Natural killer cell (primary cell): ENCODE results near the gene NFIB. TPM values are rescaled to one million over a fixed set of nuclear protein-coding genes. Genes with fewer than 3 reads are reported as not detected.

Experiments used
- ATAC-seq, 3 donors: fragments of 150-1000 bp in 2 of 3; fragments of 200-7000 bp in 1 of 3; cut with Tn5 transposase; 1 replicate in 1 of 3; 2 replicates in 2 of 3; pipeline ENCODE4 v1.10.0; 2021; ENCODE audit warnings: mild to moderate bottlenecking in 2 of 3, moderate library complexity in 2 of 3
- DNase-seq, 2 donors: peaks; one replicate each; pipeline versions ENCODE4 v3.0.0 to v3.0.0-alpha.2; 2013 to 2021; ENCODE audit warnings: mixed read lengths in 1 of 2
- H3K27ac ChIP-seq: one replicate; pipeline ENCODE4 v1.5.1; 2013; ENCODE audit warnings: mild to moderate bottlenecking, low read length
- H3K27me3 ChIP-seq: one replicate; pipeline ENCODE4 v1.6.1; 2013; ENCODE audit warnings: low read length; ENCODE audit not compliant: control insufficient read depth, insufficient read depth
- H3K36me3 ChIP-seq: one replicate; pipeline ENCODE4 v1.6.1; 2013; ENCODE audit warnings: low read length; ENCODE audit not compliant: control insufficient read depth, insufficient read depth
- H3K4me1 ChIP-seq: one replicate; pipeline ENCODE4 v1.6.1; 2013; ENCODE audit warnings: low read length; ENCODE audit not compliant: control insufficient read depth, insufficient read depth
- H3K4me3 ChIP-seq: one replicate; pipeline ENCODE4 v1.5.1; 2013; ENCODE audit warnings: low read length
- H3K9me3 ChIP-seq: one replicate; pipeline ENCODE4 v1.6.1; 2013; ENCODE audit warnings: low read length; ENCODE audit not compliant: control insufficient read depth, insufficient read depth
- H3K27ac Mint-ChIP-seq, 2 donors: one replicate each; pipeline ENCODE4 v1.8.0; 2022; ENCODE audit warnings: mild to moderate bottlenecking in 2 of 2, mixed read lengths in 2 of 2, moderate library complexity in 1 of 2
- H3K27me3 Mint-ChIP-seq, 2 donors: one replicate each; pipeline ENCODE4 v1.8.0; 2022; ENCODE audit warnings: low read depth in 2 of 2, mixed read lengths in 2 of 2
- H3K36me3 Mint-ChIP-seq: one replicate; pipeline ENCODE4 v1.8.0; 2022; ENCODE audit warnings: mixed read lengths
- H3K4me1 Mint-ChIP-seq, 2 donors: one replicate each; pipeline ENCODE4 v1.8.0; 2022; ENCODE audit warnings: mixed read lengths in 2 of 2
- H3K4me3 Mint-ChIP-seq: one replicate; pipeline ENCODE4 v1.8.0; 2022; ENCODE audit warnings: mild to moderate bottlenecking, moderate library complexity, mixed read lengths
- H3K9me3 Mint-ChIP-seq, 2 donors: one replicate each; pipeline ENCODE4 v1.8.0; 2022; ENCODE audit warnings: mixed read lengths in 2 of 2
- WGBS: methylation state at CpG from one replicate; pipeline ENCODE4 v1.1.7; 2013; ENCODE audit warnings: missing lambda C conversion rate; ENCODE audit not compliant: insufficient coverage; 5-methylcytosine and 5-hydroxymethylcytosine counted together
- intact Hi-C: fragments of 100-400 bp; cut with micrococcal nuclease; formaldehyde crosslinking; loops from one replicate; pipeline ENCODE4 v1.14.2; 2022
- total RNA-seq, 4 donors: library from RNA; stranded (reverse); fragments of 120-200 nt in 1 of 4; gene quantifications; one replicate each; pipeline versions ENCODE4 v1.2.3 to v1.2.4, GENCODE V29; 2013 to 2022
- TF ChIP-seq, protein P1 (sequence below): fragments of 200-600 bp; IDR thresholded peaks from one replicate; pipeline ENCODE4 v1.8.0; 2022; ENCODE audit warnings: antibody characterized with exemption

Gene NFIB
- total RNA-seq, 3 donors from 2014 or later (not counting 1 experiment from before 2014, with no cell fraction given) = 0.20 to 0.21 TPM; not detected in 1

- H3K27me3 Mint-ChIP-seq = peaks cover 18 to 31% of the 10 kb centered on the region in 2 donors
- no peak for DNase-seq
- 32% methylated on average over 7 of the region's 9 CpGs for WGBS
- H3K27me3 ChIP-seq = peaks cover 15% of the 10 kb centered on the region
- H3K36me3 Mint-ChIP-seq = no peaks in the 10 kb centered on the region
- no peaks in the 10 kb centered on the region for H3K36me3 ChIP-seq
- intact Hi-C loops = no loop called here
- H3K4me3 Mint-ChIP-seq = peak overlapping the region; percentile 88
- peaks cover 16 to 22% of the 10 kb centered on the region in 2 donors for H3K4me1 Mint-ChIP-seq
- H3K4me1 ChIP-seq = peaks cover 9% of the 10 kb centered on the region
- H3K9me3 ChIP-seq = no peaks in the 10 kb centered on the region
- H3K9me3 Mint-ChIP-seq = peaks cover 3 to 6% of the 10 kb centered on the region in 2 donors
- peak overlapping the region; percentile 0 to 45 for H3K27ac Mint-ChIP-seq
- peak overlapping the region; percentile 42 for H3K4me3 ChIP-seq
- no peak overlapping the region for H3K27ac ChIP-seq
- ATAC-seq = no peak
- TF ChIP-seq, protein P1, sequence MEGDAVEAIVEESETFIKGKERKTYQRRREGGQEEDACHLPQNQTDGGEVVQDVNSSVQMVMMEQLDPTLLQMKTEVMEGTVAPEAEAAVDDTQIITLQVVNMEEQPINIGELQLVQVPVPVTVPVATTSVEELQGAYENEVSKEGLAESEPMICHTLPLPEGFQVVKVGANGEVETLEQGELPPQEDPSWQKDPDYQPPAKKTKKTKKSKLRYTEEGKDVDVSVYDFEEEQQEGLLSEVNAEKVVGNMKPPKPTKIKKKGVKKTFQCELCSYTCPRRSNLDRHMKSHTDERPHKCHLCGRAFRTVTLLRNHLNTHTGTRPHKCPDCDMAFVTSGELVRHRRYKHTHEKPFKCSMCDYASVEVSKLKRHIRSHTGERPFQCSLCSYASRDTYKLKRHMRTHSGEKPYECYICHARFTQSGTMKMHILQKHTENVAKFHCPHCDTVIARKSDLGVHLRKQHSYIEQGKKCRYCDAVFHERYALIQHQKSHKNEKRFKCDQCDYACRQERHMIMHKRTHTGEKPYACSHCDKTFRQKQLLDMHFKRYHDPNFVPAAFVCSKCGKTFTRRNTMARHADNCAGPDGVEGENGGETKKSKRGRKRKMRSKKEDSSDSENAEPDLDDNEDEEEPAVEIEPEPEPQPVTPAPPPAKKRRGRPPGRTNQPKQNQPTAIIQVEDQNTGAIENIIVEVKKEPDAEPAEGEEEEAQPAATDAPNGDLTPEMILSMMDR = no peak
Measured at GRCh38 chr9:14321517-14322130, 7.7 kb upstream of the NFIB start.

DNA sequence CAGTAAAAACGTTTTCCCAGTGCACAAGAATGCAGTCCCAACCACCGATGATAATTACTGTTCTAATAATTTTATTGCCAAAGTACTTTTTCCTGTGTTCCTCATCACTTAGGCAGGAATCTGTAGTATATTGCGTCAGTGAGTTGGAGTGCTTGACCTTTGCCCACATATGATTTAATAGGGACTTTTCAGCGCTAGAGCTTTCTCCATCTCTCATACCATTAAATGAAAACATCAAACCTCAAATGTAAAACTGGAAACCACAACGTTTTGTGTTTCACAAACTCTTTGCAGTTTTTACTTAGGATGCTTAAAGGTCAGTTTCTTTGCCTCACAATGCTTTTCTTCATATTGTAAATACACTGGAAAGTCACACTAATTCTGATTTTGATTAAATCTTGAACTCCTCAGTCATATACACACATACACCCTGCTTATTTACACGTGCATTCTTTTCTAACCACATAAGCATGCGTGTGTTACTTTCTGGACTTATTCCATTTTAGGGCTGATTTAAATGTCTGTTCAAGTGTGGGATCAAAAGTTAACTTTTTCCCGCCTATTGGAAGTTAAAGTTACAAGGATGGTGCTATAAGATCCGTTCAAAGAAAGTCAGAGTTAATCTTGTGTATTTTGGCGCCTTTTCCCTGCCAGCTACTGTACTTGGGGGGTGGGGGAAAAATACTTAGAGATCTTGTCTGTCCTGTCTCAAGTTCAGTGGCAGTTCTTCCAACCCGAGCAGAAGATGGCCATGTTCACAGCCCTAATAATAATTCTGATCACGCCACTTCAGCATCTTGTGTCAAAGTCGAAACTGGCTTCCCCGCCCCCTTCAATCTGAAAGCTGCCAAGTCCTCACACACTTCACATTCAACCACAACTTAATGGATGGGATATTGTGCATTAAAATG is 6.6 kb upstream of the NFIB start:
- Histone ChIP-seq H3K9me3 (no peaks in the 10 kb centered on the region), H3K36me3 (no peaks in the 10 kb centered on the region), H3K27ac (no peak overlapping the region), H3K27me3 (peaks cover 19% of the 10 kb centered on the region), H3K4me3 (no peak overlapping the region), H3K4me1 (peaks cover 16% of the 10 kb centered on the region)
- TF ChIP-seq, protein P1 = no peak
- Mint-ChIP-seq H3K27ac (peak overlapping the region in 1 of 2 donors; percentile 29), H3K4me3 (peak overlapping the region; percentile 88), H3K36me3 (no peaks in the 10 kb centered on the region), H3K4me1 (peaks cover 22 to 28% of the 10 kb centered on the region in 2 donors), H3K9me3 (peaks cover 3 to 6% of the 10 kb centered on the region in 2 donors), H3K27me3 (peaks cover 26 to 40% of the 10 kb centered on the region in 2 donors)
- WGBS = 75% methylated on average over 12 of the region's 14 CpGs
- DNase-seq = no peak
- no peak for ATAC-seq
- intact Hi-C loops = no loop called here

GRCh38 chr9:14318934-14319580 is 5.1 kb upstream of the NFIB start:
- DNase-seq (no peak), ATAC-seq (no peak)
- Mint-ChIP-seq H3K27ac (no peak overlapping the region), H3K27me3 (peaks cover 32 to 40% of the 10 kb centered on the region in 2 donors), H3K9me3 (peaks cover 3 to 6% of the 10 kb centered on the region in 2 donors), H3K4me3 (no peak overlapping the region), H3K4me1 (peaks cover 27 to 35% of the 10 kb centered on the region in 2 donors), H3K36me3 (no peaks in the 10 kb centered on the region)
- 91% methylated on average over 4 of the region's 4 CpGs for WGBS
- TF ChIP-seq, protein P1 = no peak
- H3K4me3 ChIP-seq = no peak overlapping the region
- H3K36me3 ChIP-seq = no peaks in the 10 kb centered on the region
- intact Hi-C loops = no loop called here
- peaks cover 23% of the 10 kb centered on the region for H3K4me1 ChIP-seq
- no peak overlapping the region for H3K27ac ChIP-seq
- no peaks in the 10 kb centered on the region for H3K9me3 ChIP-seq
- peaks cover 21% of the 10 kb centered on the region for H3K27me3 ChIP-seq
